Lower leg skin (tissue), 4 donors: ENCODE data around the gene PLGRKT. TPM values are rescaled to one million over a fixed set of nuclear protein-coding genes. Genes with fewer than 3 reads are reported as not detected.

Experiments
- DNase-seq, 2 donors: peaks; one replicate each; pipeline ENCODE4 v3.0.0-alpha.2; 2019; ENCODE audit warnings: low spot score in 2 of 2
- H3K4me3 ChIP-seq: fragments of 200-600 bp; sonication (generic); 2 replicates; pipeline ENCODE4 v1.5.1; 2017; ENCODE audit warnings: mild to moderate bottlenecking, low read depth; ENCODE audit not compliant: poor library complexity, severe bottlenecking
- POLR2A ChIP-seq, 2 donors: fragments of 450-650 bp; IDR thresholded peaks; one replicate each; pipeline ENCODE4 v1.6.1; 2016 to 2017; ENCODE audit warnings: antibody characterized with exemption in 2 of 2, mild to moderate bottlenecking in 1 of 2, moderate library complexity in 1 of 2
- WGBS, 2 donors: methylation state at CpG; one replicate each; pipeline ENCODE4 v1.1.5; 2018; 5-methylcytosine and 5-hydroxymethylcytosine counted together
- intact Hi-C: fragments of 100-400 bp; cut with DNase I; formaldehyde crosslinking; loops from one replicate; pipeline ENCODE4 v1.15.0; 2023; ENCODE audit warnings: low total_unique reads
- total RNA-seq, 4 donors: library from RNA; depleted of rRNA; stranded (reverse); fragments of >200 nt; gene quantifications; one replicate each; pipeline ENCODE4 v1.1.0, GENCODE V29; 2016
- TF ChIP-seq, protein P1 (sequence below), 3 donors: fragments of 450-650 bp; IDR thresholded peaks; one replicate each; pipeline ENCODE4 v1.5.1; 2016; ENCODE audit warnings: antibody characterized with exemption in 3 of 3, mild to moderate bottlenecking in 3 of 3, moderate library complexity in 2 of 3

Gene PLGRKT
- total RNA-seq, 4 donors from 2014 or later: 6.1 to 15.3 (median 9.1) TPM

DNA sequence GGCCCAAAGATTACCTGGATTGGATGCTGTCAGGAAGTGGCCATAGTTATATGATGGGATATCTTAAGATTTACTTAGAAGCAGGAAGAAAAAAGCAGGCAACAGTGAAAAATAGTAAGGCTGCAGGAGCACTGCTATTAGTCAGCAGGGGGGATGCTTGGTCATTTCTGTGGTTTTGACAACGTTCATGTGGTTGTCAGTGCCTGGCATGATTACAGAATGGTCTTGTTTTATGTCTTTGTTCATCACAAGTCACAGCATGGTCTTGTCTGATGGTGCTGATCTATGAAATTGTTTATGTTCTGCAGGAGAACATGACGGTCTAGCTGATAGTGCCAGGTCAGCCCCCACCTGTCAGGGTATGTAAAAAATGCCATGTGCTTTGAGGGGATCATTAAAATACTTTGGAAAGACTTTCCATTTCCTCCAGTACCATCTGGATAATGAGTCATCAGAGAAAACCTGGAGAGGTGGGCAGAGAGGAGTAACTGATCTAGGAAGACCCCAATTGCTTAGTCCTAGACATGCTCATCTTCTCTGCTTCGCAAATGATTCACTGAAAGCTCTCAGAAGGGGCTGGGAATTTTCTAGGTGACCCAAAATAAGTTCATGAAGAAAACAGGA lies 48.5 kb downstream of the PLGRKT start:
- intact Hi-C loops: no loop called here
- no peak for TF ChIP-seq POLR2A (IDR thresholded peaks at IDR 0.05)
- TF ChIP-seq, protein P1, sequence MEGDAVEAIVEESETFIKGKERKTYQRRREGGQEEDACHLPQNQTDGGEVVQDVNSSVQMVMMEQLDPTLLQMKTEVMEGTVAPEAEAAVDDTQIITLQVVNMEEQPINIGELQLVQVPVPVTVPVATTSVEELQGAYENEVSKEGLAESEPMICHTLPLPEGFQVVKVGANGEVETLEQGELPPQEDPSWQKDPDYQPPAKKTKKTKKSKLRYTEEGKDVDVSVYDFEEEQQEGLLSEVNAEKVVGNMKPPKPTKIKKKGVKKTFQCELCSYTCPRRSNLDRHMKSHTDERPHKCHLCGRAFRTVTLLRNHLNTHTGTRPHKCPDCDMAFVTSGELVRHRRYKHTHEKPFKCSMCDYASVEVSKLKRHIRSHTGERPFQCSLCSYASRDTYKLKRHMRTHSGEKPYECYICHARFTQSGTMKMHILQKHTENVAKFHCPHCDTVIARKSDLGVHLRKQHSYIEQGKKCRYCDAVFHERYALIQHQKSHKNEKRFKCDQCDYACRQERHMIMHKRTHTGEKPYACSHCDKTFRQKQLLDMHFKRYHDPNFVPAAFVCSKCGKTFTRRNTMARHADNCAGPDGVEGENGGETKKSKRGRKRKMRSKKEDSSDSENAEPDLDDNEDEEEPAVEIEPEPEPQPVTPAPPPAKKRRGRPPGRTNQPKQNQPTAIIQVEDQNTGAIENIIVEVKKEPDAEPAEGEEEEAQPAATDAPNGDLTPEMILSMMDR (IDR thresholded peaks at IDR 0.05): no peak
- DNase-seq: no peak
- no peak overlapping the region for H3K4me3 ChIP-seq
- WGBS, 2 donors: 50 to 71% methylated on average over 3 of the region's 3 CpGs

DNA sequence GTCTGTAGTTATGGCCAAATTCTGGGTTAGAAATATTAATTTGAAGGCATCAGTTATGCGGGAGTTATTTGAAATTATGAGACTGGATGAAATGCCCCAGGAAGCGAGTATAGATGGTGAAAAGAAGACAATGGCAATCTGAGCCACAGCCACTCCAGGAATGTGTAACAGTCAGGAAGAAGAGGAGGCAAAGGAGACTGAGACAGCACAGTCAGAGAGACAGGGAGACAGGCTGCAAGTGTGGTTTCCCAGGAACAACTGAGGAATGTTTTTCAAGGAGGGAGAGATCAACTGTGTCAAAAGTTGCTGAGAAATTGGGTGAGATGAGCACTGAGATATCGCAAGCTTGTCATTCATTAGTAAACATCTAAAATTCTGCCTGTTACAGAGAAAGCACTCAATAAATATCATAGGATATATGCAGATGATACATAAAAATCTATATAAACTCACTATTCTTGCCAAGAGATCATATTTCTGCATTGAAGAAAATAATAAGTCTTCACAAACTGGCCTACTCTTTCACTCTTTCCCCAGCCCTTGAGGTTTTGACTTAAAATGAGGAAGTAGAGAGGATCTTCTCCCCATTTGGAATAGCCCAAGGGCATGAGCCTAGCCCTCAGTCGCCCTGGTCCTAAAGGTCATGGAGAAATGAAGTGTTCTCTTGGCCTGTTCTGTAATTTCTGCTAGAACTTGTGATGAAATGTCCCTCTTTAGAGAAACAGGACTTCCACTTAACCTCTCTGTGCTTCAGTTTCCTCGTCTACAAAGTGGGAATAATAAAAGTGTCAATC lies 49.5 kb downstream of the PLGRKT start:
- intact Hi-C loops: no loop called here
- no peak overlapping the region for H3K4me3 ChIP-seq
- WGBS, 2 donors: 83 to 93% methylated on average over 5 of the region's 5 CpGs
- TF ChIP-seq, protein P1 (IDR thresholded peaks at IDR 0.05): no peak
- no peak for TF ChIP-seq POLR2A (IDR thresholded peaks at IDR 0.05)
- no peak for DNase-seq

DNA sequence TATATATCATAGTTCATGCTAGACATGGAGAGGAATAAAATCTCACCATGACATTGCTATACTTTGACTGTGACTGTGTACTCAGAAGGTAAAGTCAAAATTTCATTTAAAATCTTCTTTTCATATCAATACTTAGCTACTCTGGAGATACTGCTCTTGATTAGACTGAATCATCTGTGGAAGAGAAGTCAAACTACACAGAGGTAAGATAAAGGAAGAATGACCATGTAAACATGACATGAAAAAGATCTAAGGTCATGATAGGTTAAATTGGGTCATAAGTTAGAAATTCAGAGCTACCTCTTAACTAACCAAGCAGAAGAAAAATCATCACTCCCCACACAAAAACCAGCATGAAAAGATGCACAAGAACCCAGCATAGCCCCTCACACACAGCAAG lies 53.3 kb downstream of the PLGRKT start:
- intact Hi-C loops: no loop called here
- no peak for TF ChIP-seq POLR2A (IDR thresholded peaks at IDR 0.05)
- TF ChIP-seq, protein P1 (IDR thresholded peaks at IDR 0.05): no peak
- no peak for DNase-seq
- no peak overlapping the region for H3K4me3 ChIP-seq

DNA sequence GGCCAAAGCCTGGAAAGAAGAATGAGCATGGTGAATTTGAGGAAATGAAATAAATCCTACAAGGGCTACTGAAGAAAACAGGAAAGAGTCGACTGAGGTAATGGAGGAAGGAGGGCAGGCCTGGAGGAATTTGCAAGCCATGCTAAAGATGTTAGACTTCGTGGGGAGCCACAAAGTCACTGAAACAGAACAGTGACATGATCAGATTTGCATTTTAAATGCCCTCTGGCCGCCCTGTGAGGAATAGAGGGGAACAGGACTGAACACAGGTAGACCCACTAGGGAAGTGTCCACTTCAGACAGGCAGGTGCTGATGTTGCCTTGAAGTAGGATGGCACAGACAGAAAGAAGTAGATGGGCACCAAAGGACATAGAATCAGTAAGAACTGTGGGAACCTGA lies 55.2 kb downstream of the PLGRKT start:
- DNase-seq: no peak
- 81 to 86% methylated on average over 3 of the region's 3 CpGs for WGBS, 2 donors
- intact Hi-C loops: no loop called here
- TF ChIP-seq POLR2A (IDR thresholded peaks at IDR 0.05): no peak
- TF ChIP-seq, protein P1 (IDR thresholded peaks at IDR 0.05): no peak
- no peak overlapping the region for H3K4me3 ChIP-seq

DNA sequence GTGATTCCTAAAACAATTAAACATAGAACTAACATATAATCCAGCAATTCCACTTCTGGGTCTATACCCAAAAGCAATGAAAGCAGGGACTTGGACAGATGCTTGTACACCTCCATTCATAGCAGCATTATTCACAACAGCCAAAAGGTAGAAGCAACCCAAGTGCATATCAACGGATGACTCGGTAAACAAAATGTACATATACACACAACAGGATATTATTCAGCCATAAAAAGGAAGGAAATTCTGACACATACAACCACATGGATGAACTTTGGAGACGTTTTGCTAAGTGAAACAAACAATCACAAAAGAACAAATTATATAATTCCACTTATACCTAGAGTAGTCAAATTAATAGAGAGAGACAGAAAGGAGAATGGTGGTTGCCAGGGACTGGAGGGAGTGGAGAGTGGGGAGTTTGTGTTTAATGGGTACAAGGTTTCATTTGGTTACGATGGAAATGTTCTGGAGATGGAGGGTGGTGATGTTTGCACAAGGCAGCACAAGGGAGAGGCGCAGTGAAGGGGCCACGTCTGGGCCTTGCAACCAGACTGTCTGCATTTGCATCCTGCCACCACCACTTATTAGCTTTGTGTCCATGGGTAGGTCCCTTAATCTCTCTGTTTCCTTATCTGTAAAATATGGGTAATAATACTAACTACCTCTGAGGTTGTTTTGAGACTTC lies 61.8 kb downstream of the PLGRKT start:
- intact Hi-C loops: no loop called here

More for the DNA sequence above, 61.8 kb downstream of the PLGRKT start:
- H3K4me3 ChIP-seq: no peak overlapping the region
- no peak for DNase-seq
- 82 to 89% methylated on average over 6 of the region's 6 CpGs for WGBS, 2 donors
- no peak for TF ChIP-seq POLR2A (IDR thresholded peaks at IDR 0.05)
- TF ChIP-seq, protein P1 (IDR thresholded peaks at IDR 0.05): no peak
